Islet of Langerhans (tissue), 1 donor: ENCODE results near the gene DNASE1L3.

Experiments used
- FAIRE-seq: peaks from one replicate; lab custom pipeline; 2011; peaks lifted over from hg19 to GRCh38; lab: Jason Lieb, UNC

The DNASE1L3 gene

DNA sequence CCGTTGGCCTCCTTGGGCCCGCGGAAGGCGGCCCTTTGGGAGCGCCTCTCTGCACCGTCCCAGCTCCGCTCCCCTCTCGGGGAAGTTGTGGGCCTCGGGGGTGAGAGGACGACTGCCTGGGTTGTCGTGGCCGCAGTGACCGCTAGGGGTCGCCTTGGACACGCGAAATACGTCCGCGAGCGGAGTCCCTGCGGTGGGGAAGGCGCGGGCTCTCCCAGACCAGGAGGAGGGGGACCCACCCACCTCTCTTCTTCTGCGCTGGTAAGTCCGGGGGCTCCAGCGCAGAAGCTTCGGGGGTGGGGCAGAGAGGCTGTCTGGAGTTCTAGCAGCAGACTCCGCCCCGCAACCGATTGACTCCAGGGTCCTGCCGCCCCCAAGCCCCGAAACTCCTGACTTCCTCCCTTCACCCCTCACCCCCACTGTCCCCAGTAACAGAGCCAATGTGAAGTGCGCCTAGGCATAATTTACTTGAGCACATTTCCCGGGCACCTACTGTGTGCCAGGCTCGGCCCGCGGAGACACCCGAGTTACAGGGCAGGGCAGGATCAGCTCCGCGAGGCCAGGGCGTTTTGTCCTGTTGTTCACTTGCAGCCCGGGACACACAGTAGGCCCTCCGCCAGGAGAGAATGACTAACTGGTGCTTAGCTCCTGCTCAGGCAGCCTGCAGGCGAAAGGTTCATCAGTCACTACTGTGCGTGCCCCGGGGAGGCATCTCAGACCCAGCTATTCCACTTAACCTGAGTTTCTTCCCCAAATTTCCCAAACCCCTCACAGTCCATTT lies 32.8 kb downstream of the DNASE1L3 start:
- no peak for FAIRE-seq

- no peak for FAIRE-seq
These were observed 33.8 kb downstream of the DNASE1L3 start for GRCh38 chr3:58176827-58177489.

- FAIRE-seq: no peak
These were observed 34.6 kb downstream of the DNASE1L3 start for GRCh38 chr3:58176185-58176530.

DNA sequence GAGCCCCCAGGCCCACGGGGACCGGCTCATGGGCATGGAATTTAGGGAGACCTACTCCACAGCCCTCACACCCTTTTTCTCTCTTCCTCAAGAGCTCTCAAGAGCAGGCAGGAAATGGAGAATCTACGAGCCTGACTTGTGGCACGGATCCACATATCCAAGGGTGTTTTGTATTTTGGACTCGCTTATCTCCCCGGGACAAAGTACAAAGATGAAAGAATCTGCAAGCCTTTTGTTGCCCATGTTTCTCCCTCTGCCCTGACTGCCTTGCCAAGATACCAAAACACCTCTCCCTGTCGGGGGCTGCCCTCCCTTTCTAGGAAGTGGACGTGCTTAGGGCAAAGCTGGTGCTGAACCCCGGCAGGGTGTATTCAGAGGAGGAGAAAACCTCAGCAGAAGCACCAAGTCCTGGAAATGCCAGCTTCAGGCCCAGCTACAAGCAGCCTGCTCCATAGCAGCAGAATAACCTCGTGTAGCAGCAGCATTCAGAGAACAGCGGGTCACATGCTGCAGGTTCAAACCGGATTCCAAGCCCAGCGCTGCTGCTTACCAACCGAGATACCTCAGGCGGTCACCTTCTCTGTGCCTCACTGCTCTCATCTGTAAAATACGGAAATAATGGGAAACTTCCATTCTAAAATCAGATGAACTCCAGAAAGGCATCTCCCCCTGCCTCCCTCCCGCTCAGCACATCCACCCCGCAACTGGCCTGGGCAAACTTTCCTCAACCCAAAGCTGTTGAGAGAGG lies 35.2 kb downstream of the DNASE1L3 start:
- no peak for FAIRE-seq

DNA sequence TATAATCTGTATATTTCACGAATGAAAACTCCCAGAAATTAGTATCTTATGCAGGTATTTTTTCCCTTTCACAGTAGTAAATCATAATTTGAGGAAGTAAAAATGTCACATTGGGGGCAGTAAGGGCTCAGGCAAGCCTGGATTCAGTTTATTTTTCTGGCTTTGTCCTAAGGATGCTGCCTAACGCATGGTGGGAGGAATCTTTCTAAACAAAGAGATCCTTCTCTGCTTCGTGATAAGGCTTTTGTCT lies 35.7 kb downstream of the DNASE1L3 start:
- no peak for FAIRE-seq

- FAIRE-seq: no peak
These were observed 36.9 kb downstream of the DNASE1L3 start for GRCh38 chr3:58173669-58174398.

GRCh38 chr3:58173029-58173668 lies 37.6 kb downstream of the DNASE1L3 start:
- FAIRE-seq: no peak

DNA sequence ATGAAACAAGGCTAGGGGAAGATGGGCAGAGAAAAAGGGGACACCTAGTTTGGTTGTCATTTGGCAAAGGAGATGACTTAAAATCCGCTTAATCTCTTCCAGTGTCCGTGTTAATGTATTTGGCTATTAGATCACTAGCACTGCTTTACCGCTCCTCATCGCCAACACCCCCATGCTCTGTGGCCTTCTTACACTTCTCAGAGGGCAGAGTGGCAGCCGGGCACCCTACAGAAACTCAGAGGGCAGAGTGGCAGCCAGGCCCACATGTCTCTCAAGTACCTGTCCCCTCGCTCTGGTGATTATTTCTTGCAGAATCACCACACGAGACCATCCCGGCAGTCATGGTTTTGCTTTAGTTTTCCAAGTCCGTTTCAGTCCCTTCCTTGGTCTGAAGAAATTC lies 39.6 kb downstream of the DNASE1L3 start:
- no peak for FAIRE-seq

DNA sequence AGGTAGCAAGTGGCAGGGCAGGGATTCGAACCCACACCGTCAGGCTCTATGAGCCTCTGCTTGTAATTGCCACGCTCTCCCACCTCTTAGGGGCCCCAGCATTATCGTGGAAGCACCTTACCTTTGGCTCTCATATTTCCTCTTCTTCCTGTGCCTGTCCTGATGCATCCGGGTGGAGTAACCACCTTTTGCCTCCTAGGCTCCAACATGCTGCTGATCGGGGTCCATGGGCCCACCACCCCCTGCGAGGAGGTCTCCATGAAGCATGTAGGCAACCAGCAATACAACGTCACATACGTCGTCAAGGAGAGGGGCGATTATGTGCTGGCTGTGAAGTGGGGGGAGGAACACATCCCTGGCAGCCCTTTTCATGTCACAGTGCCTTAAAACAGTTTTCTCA lies 40.4 kb downstream of the DNASE1L3 start:
- no peak for FAIRE-seq

DNA sequence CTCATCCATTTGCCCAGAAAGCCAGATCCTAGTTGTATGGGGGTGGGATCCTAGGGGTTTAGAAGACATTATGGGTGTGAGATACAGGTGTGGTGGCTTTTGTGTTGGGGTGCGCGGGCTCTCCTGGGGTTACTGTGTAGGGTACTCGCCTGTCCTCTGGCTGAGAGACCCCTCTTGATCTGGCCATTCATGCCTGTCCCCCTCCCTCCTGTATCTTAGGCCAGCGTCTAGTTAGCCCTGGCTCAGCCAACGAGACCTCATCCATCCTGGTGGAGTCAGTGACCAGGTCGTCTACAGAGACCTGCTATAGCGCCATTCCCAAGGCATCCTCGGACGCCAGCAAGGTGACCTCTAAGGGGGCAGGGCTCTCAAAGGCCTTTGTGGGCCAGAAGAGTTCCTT lies 41.4 kb downstream of the DNASE1L3 start:
- FAIRE-seq: no peak

DNA sequence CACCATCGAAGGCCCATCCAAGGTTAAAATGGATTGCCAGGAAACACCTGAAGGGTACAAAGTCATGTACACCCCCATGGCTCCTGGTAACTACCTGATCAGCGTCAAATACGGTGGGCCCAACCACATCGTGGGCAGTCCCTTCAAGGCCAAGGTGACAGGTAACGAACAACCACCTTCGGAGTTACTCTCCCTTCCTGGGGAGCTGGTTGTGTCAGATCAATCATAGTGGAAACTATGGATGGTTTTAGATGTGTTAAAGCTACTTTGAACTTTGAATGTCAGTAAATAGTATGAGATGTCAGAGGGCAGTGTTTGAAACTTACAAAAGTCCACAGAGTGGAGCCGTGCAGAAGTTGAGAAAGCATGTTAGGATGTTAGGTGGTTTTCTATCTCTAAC lies 42.3 kb downstream of the DNASE1L3 start:
- no peak for FAIRE-seq

DNA sequence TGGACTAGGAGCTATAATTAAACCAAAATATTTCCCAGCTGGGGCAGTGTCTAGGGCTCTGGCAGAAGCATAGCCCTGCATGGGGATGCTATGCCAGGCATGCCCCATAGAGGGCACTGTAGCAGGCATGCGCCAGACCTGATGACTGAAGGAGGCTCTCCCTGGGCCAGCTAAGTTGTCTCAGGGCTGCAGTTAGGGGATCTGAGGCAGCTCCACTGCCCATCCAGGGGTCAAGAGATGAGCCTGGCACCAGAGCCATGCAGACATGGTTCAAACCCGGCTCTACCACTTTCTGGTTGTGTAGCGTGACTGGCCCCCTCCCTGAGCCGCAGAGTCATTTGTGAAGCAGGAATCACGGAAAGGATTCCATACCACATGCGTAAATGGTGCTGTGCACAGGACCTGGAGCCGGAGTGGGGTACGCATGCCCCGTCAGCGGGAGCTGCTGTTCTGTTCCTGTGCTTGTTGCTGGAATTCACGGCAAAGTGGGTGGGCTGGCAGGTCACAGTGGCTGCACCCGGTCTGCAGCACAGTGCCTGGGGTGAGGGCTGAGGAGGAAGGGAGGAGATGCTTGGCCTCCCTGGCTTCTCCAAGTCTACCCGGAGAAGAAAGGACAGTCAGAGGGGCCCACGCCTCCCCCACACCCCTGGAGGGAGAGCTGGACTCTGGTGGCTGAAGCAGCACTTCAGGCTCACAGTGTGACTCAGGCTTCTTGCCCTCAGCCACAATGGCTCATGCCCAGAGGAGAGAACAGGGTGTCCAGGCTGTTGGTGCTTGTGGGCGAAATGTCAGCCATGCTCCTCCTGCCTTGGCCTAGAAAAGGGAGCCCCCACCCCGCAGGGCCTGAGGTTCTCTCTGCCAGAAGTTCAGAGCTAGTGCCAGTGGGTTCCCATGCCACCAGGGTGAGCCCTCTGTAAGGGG lies 43.1 kb downstream of the DNASE1L3 start:
- no peak for FAIRE-seq

DNA sequence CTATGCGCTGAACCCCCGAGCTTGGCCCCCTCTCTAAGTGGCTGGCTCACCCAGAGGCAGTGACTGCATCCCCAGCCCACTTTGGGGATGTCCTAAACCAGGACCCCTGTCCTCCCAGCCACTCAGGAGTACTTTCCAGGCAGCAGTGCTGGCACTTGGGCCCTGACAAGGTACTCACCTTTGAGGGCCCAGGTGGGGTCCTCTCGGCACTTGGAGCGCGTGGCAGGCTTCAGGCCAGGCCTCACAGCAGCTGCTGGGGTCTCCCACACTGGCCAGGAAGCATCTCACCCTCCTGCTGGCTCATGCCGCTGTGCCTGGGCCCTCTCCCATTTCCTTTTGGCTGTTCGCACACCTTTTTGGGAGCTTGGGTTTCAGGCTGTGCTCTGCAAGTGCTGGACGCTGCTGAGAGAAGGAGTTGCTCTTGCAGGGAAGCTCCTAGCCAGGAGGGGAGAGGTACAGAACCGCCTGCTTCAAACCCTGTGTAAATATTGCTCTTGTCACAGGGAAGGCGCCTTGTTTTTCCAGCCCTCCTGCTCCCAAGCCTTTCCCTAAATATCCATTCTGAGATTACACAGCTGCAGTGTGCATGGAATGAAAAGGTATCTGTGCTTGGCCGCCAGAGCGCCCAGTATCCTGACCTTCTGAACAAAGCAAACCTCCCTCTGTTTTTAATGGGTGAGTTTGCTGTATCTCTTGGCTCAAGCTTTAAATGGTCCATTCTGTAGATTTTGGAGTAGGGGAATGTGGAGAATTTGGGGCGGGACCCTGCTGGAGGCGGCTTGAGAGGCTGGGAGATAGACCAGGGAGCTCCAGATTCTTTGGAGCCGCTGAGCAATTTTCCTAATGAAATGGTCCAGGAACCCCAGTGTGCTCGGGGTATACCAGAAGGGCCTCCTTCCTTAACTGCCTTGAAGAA lies 45.6 kb downstream of the DNASE1L3 start:
- no peak for FAIRE-seq

DNA sequence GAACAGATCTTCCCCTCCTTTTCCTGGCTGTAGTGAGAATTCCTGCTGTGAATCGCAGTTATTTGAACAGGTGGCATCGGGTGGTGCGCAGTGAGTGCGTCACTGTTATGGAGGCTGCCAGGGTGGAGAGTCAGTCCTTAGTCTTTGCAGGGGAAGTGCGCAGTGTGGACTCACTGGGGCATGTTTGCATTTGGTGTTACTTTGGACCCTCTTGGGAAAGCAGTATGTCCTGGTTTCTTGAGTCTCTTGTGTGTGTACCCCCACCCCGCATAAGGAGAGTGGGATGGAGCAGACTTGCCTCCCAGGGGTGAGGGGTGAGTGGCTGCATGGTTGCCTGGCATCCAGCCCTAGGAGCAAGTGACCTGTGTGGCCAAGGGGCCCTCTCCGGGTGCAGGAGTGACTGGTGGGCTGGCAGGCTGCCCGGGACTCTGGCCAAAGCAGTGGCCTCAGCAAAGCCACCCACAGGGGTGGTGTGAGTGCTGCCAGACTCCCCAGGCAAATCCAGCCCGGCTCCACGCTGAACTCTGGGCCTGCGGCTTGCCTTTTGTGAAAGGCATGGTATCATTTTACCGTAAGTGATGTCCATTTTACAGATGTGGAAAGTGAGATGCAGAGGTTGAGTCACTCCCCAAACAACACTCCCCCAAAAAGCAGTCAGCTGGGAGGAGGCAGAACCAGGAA lies 46.4 kb downstream of the DNASE1L3 start:
- no peak for FAIRE-seq

DNA sequence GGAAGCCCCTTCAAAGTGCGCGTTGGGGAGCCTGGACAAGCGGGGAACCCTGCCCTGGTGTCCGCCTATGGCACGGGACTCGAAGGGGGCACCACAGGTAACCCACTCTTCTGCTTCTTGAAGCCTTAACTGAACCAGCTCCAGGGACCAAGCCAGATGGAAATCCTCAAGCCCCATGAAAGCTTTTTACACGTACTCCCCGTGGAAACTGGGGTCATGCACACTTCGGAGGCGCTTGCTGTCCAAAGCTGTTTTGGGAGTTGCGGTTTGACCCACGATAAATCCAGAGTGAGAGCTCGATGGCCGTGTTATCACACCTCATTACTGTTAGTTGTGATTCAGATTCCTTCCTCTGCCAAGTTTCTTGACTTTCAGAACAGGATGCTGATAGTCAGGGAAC lies 47.5 kb downstream of the DNASE1L3 start:
- FAIRE-seq: no peak

- FAIRE-seq: no peak
These were observed 49.1 kb downstream of the DNASE1L3 start for GRCh38 chr3:58161435-58162398.

DNA sequence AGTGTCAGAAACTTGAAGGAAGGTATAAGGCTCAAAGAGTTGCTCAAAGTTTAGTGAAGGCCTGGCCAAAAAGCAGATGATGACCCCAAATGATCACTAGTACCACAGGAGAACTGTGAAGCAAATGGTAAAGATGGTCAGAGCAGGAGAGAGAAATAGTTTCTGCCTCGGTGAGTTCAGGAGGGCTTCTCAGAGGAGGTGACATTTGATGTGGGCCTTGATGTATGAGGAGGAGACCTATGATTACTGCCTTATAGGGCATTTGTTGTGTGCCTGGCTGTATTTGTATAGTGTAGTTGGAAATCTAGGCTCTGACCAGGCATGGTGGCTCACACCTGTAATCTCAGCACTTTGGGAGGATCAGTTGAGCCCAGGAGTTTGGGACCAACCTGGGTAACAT lies 50.4 kb downstream of the DNASE1L3 start:
- no peak for FAIRE-seq

DNA sequence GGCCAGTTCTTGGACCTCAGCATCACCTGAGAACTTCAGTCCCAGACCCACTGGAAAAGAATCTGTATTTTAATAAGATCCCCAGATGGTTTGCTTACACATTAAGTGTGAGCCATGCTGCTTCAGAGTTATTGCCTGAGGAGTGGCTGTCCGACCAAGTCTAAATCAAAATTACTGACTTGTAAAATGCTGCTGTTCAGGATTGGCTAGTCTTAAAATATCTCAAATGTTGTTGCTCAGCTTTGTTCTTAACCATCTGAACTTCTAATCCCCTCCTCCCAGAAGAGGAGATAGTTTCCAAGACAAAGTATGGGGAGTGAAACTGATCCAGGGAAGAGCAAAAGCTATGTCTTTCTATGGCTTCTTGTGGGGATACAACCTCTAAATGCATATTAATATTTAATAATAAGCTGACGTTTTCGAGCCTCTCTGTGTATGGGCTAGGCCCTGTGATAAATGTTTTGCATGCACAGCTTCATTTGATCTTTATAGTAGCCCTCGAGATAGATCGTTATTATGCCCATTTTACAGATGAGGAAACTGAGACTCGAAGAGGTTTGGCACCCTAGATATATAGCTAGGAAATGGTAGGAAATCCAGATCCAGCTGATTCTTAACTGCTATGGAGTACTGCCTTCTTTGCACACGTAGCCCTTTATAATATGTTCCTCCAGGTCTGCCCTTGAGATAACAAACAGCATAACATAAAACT lies 52.2 kb downstream of the DNASE1L3 start:
- FAIRE-seq: no peak
